GM19468 (cell line): ENCODE results near the gene PRTG.

Source experiments
- ATAC-seq: cut with Tn5 transposase; IDR thresholded peaks from one replicate; pipeline ENCODE4 v1.9.1; 2021; ENCODE audit warnings: mild to moderate bottlenecking, moderate library complexity, moderate number of reproducible peaks; ENCODE audit not compliant: unreplicated experiment; ENCODE audit errors: extremely low read depth

PRTG gene

GRCh38 chr15:55587321-55588069, 155.5 kb downstream of the PRTG start:
- no peak for ATAC-seq

GRCh38 chr15:55586808-55587207, 156.1 kb downstream of the PRTG start:
- no peak for ATAC-seq

- ATAC-seq, result no peak
These were observed 166.0 kb downstream of the PRTG start for GRCh38 chr15:55576943-55577342.

GRCh38 chr15:55574096-55574495, 168.9 kb downstream of the PRTG start:
- ATAC-seq, result no peak

- ATAC-seq, result no peak
These were observed 169.7 kb downstream of the PRTG start for GRCh38 chr15:55573224-55573623.

- ATAC-seq, result no peak
These were observed 178.4 kb downstream of the PRTG start for GRCh38 chr15:55564347-55565145.

GRCh38 chr15:55562601-55563000, 180.4 kb downstream of the PRTG start:
- no peak for ATAC-seq
